Keratinocyte (primary cell): Measurements from ENCODE around the gene ETNK2. TPM values are rescaled to one million over a fixed set of nuclear protein-coding genes. Genes with fewer than 3 reads are reported as not detected.

Experiments used
- DNase-seq: peaks from one replicate; pipeline ENCODE4 v3.0.0-alpha.2; 2011; ENCODE audit warnings: low read depth, missing footprints, low spot score
- FAIRE-seq: peaks from 2 replicates; lab custom pipeline; 2011; peaks lifted over from hg19 to GRCh38; lab: Jason Lieb, UNC
- H2AFZ ChIP-seq: 2 replicates; pipeline ENCODE4 v1.6.0; 2012; ENCODE audit warnings: low read length, control low read depth, inconsistent platforms; ENCODE audit not compliant: control insufficient read depth
- H3K27ac ChIP-seq: 2 replicates; pipeline ENCODE4 v1.5.1; 2011; ENCODE audit warnings: low read length; ENCODE audit not compliant: control insufficient read depth, insufficient read depth
- H3K27me3 ChIP-seq: 3 replicates; pipeline ENCODE4 v1.6.0; 2011; ENCODE audit warnings: low read length; ENCODE audit not compliant: control insufficient read depth, insufficient read depth; ENCODE audit errors: extremely low read depth
- H3K36me3 ChIP-seq, 2 experiments: 2 replicates in 1 of 2; 3 replicates in 1 of 2; pipeline ENCODE4 v1.5.1; 2011; ENCODE audit warnings: low read length in 2 of 2, mild to moderate bottlenecking in 1 of 2; ENCODE audit not compliant: control insufficient read depth in 2 of 2, insufficient read depth in 2 of 2; ENCODE audit errors: extremely low read depth in 1 of 2
- H3K4me1 ChIP-seq: 3 replicates; pipeline ENCODE4 v1.5.1; 2011; ENCODE audit warnings: low read length; ENCODE audit not compliant: control insufficient read depth, insufficient read depth; ENCODE audit errors: extremely low read depth
- H3K4me2 ChIP-seq: 3 replicates; pipeline ENCODE4 v1.6.0; 2011; ENCODE audit warnings: low read depth, low read length; ENCODE audit not compliant: control insufficient read depth, insufficient read depth; ENCODE audit errors: extremely low read depth
- H3K4me3 ChIP-seq, 3 experiments: fragments of 200-600 bp in 1 of 3; sonication (generic) in 1 of 3; 2 replicates in 2 of 3; 3 replicates in 1 of 3; pipeline ENCODE4 v1.5.1; 2011 to 2016; ENCODE audit warnings: low read length in 3 of 3, mild to moderate bottlenecking in 3 of 3, control low read depth in 2 of 3, inconsistent platforms in 1 of 3, low read depth in 1 of 3, mixed read lengths in 1 of 3, mixed run types in 1 of 3, moderate library complexity in 1 of 3; ENCODE audit not compliant: control insufficient read depth in 2 of 3, insufficient read depth in 2 of 3; ENCODE audit errors: extremely low read depth in 1 of 3
- H3K79me2 ChIP-seq: 2 replicates; pipeline ENCODE4 v1.6.0; 2012; ENCODE audit warnings: low read length; ENCODE audit not compliant: control insufficient read depth, insufficient read depth
- H3K9ac ChIP-seq: 3 replicates; pipeline ENCODE4 v1.6.0; 2011; ENCODE audit warnings: low read length; ENCODE audit not compliant: control insufficient read depth, insufficient read depth; ENCODE audit errors: extremely low read depth
- H3K9me1 ChIP-seq: 3 replicates; pipeline ENCODE4 v1.6.0; 2011; ENCODE audit warnings: low read length; ENCODE audit not compliant: control insufficient read depth, insufficient read depth; ENCODE audit errors: extremely low read depth
- H3K9me3 ChIP-seq: 2 replicates; pipeline ENCODE4 v1.5.1; 2012; ENCODE audit warnings: low read depth, low read length; ENCODE audit not compliant: control insufficient read depth
- H4K20me1 ChIP-seq: 3 replicates; pipeline ENCODE4 v1.6.0; 2011; ENCODE audit warnings: low read length; ENCODE audit not compliant: control insufficient read depth, insufficient read depth; ENCODE audit errors: extremely low read depth
- EZH2 ChIP-seq: IDR thresholded peaks from one replicate; pipeline ENCODE4 v1.6.1; 2012; ENCODE audit warnings: inconsistent platforms, mild to moderate bottlenecking, low read length, moderate library complexity
- dilution Hi-C: fragments of 300-500 bp; cut with MboI; formaldehyde crosslinking; loops from one replicate; pipeline ENCODE4 v1.7.0; 2020; ENCODE audit warnings: low sequenced_read_pairs; ENCODE audit not compliant: extremely low pct_ligation_motif_present
- polyA plus RNA-seq, 5 experiments: library from polyadenylated mRNA; depleted of rRNA in 3 of 5; stranded (reverse) in 3 of 5; stranded (forward) in 1 of 5; unstranded in 1 of 5; fragments of >200 nt; gene quantifications; 1 replicate in 1 of 5; 2 replicates in 3 of 5; 3 replicates in 1 of 5; pipeline versions ENCODE4 v1.2.1 to v1.2.3, GENCODE V29; 2011 to 2012; ENCODE audit warnings: missing spikeins in 2 of 5, low read depth in 1 of 5, low replicate concordance in 1 of 5
- TF ChIP-seq, protein P1 (sequence below), 3 experiments: IDR thresholded peaks in 1 of 3; conservative IDR thresholded peaks in 1 of 3; optimal IDR thresholded peaks in 1 of 3; 2 replicates in 2 of 3; 3 replicates in 1 of 3; pipeline versions ENCODE3 to v1.5.1; 2011; ENCODE audit warnings: low read length in 3 of 3, mild to moderate bottlenecking in 3 of 3, moderate library complexity in 2 of 3, control low read depth in 1 of 3, inconsistent platforms in 1 of 3; ENCODE audit not compliant: insufficient read depth in 2 of 3; ENCODE audit errors: extremely low read depth in 1 of 3

ETNK2 gene
- polyA plus RNA-seq, 1 donor (not counting 4 experiments of a cell fraction or from before 2014, with no cell fraction given) = 18.4 TPM

DNA sequence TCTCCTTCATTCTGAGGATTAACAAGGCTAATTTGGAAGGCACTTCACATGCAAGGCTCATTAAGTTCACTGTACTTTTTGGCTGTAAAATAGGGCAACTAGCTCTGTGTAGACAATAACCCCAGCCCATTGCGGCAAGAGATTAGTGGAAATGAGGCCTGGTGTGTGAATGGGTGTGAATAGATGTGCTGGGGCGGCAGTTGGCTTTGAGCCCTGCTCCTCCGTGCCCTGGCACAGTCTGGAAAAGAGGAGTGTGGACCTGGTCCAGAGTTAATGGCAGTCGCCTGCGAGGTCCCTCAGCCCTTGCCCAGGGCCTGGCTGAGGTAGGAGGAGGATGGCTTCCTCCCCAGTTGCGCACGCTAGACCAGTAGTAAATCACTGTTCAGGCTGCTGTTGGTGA lies 39.6 kb upstream of the ETNK2 start:
- Histone ChIP-seq H3K4me2 (no peak overlapping the region), H3K9ac (no peak overlapping the region), H2AFZ (no peak overlapping the region), H3K36me3 (no peaks in the 10 kb centered on the region), H3K27me3 (peaks cover 14% of the 10 kb centered on the region), H3K27ac (no peak overlapping the region), H3K4me1 (peaks cover 9% of the 10 kb centered on the region), H3K9me3 (no peaks in the 10 kb centered on the region), H3K79me2 (no peaks in the 10 kb centered on the region), H3K9me1 (no peaks in the 10 kb centered on the region), H3K4me3 (no peak overlapping the region), H4K20me1 (no peaks in the 10 kb centered on the region)
- dilution Hi-C loops = no loop called here
- DNase-seq (no peak), FAIRE-seq (no peak)
- TF ChIP-seq, protein P1, sequence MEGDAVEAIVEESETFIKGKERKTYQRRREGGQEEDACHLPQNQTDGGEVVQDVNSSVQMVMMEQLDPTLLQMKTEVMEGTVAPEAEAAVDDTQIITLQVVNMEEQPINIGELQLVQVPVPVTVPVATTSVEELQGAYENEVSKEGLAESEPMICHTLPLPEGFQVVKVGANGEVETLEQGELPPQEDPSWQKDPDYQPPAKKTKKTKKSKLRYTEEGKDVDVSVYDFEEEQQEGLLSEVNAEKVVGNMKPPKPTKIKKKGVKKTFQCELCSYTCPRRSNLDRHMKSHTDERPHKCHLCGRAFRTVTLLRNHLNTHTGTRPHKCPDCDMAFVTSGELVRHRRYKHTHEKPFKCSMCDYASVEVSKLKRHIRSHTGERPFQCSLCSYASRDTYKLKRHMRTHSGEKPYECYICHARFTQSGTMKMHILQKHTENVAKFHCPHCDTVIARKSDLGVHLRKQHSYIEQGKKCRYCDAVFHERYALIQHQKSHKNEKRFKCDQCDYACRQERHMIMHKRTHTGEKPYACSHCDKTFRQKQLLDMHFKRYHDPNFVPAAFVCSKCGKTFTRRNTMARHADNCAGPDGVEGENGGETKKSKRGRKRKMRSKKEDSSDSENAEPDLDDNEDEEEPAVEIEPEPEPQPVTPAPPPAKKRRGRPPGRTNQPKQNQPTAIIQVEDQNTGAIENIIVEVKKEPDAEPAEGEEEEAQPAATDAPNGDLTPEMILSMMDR (optimal IDR thresholded peaks at IDR 0.05 in 1 of 3, IDR thresholded peaks at IDR 0.05 in 1 of 3, conservative IDR thresholded peaks at IDR 0.05 in 1 of 3; ENCODE audit: extremely low read depth in 1 of 3, insufficient read depth in 2 of 3, low read length in 3 of 3) = no peak
- no peak for TF ChIP-seq EZH2

DNA sequence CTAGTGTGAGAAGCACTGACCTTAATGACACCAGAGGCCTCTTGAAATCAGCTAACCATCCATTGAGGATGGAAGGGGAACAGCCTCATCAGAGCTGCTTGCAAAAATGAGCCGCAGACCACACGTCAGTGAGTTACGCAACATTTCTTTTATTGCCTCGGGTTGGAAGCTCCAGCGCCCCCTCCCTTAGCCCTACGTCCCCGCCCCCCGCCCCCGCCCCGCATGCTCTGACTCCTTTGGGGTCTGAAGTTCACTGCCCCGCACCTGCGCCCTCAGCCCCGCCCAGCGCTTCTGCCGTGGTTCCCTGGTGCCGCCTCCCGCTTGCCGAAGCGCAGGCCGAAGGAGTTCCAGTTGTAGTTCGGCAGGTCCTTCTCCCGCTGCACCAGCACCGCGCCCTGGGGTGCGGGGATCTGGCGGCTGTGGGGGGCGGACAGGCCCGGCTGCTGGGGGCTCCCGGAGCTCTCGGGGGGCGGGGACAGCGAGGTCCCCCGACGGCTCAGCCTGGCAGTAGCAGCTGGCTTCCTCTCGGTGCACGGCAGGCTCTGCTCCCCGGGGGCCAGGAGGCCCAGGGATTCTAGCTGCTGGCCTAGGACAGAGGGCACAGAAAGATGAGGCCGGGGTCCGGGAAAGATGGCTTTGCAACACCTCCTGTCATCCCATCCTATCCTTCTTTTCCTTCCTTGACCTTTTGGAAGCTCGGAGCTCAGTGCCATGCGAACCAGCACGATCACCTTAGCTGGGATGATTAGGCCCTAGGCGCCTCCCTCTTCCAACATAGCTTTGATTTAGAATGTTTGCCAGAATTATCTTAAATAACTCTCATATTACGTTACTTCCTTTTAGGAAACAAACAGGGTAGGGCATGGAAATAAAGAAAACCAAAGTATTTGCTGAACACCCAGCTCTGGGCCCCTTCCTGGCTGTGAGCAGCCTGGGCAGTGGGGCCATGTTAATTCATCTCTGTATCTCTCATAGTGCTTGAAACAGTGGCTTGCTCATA lies 38.7 kb upstream of the ETNK2 start:
- H3K36me3 ChIP-seq = no peaks in the 10 kb centered on the region
- no peak for FAIRE-seq
- H3K27me3 ChIP-seq = peaks cover 14% of the 10 kb centered on the region
- H2AFZ ChIP-seq = peak overlapping the region; percentile 45
- no peak overlapping the region for H3K9ac ChIP-seq
- H3K4me1 ChIP-seq = peaks cover 7% of the 10 kb centered on the region
- H3K4me3 ChIP-seq = no peak overlapping the region
- no peaks in the 10 kb centered on the region for H3K9me1 ChIP-seq
- TF ChIP-seq, protein P1 (optimal IDR thresholded peaks at IDR 0.05 in 1 of 3, IDR thresholded peaks at IDR 0.05 in 1 of 3, conservative IDR thresholded peaks at IDR 0.05 in 1 of 3; ENCODE audit: extremely low read depth in 1 of 3, insufficient read depth in 2 of 3, low read length in 3 of 3) = no peak
- TF ChIP-seq EZH2 = no peak
- no peaks in the 10 kb centered on the region for H3K9me3 ChIP-seq
- dilution Hi-C loops = no loop called here
- DNase-seq = no peak
- peak overlapping the region; percentile 8 for H3K4me2 ChIP-seq
- H3K27ac ChIP-seq = no peak overlapping the region
- no peaks in the 10 kb centered on the region for H4K20me1 ChIP-seq
- H3K79me2 ChIP-seq = no peaks in the 10 kb centered on the region
